KOPT-K1 (cell line): ENCODE measurements around the gene GYS1.

Experiments used
- H3K27ac ChIP-seq: fragments of 200-600 bp; sonication (generic); 2 replicates; pipeline ENCODE4 v1.5.1; 2016; ENCODE audit warnings: antibody characterized with exemption, mild to moderate bottlenecking, low read depth, low read length; ENCODE audit not compliant: poor library complexity, severe bottlenecking
- H3K36me3 ChIP-seq: fragments of 200-600 bp; sonication (generic); 2 replicates; pipeline ENCODE4 v1.5.1; 2017; ENCODE audit warnings: antibody characterized with exemption, mild to moderate bottlenecking, low read length, moderate library complexity; ENCODE audit not compliant: insufficient read depth
- H3K9me3 ChIP-seq: fragments of 200-600 bp; sonication (generic); 2 replicates; pipeline ENCODE4 v1.5.1; 2017; ENCODE audit warnings: antibody characterized with exemption, low read length, mild to moderate bottlenecking; ENCODE audit not compliant: insufficient read depth, poor library complexity, severe bottlenecking

The GYS1 gene

GRCh38 chr19:48985711-48986110 lies 7.4 kb downstream of the GYS1 start:
- Histone ChIP-seq H3K36me3 (peaks cover 59% of the 10 kb centered on the region), H3K27ac (no peak overlapping the region), H3K9me3 (no peaks in the 10 kb centered on the region)

GRCh38 chr19:48982280-48982679 lies 10.8 kb downstream of the GYS1 start:
- H3K27ac ChIP-seq, result no peak overlapping the region
- H3K9me3 ChIP-seq, result no peaks in the 10 kb centered on the region
- peaks cover 53% of the 10 kb centered on the region for H3K36me3 ChIP-seq

- Histone ChIP-seq H3K36me3 (peaks cover 35% of the 10 kb centered on the region; the same call in 1 of the 2 replicates), H3K9me3 (no peaks in the 10 kb centered on the region), H3K27ac (no peak overlapping the region)
Observed at GRCh38 chr19:48977061-48977460, 16.0 kb downstream of the GYS1 start.

- Histone ChIP-seq H3K27ac (no peak overlapping the region), H3K9me3 (no peaks in the 10 kb centered on the region), H3K36me3 (peaks cover 28% of the 10 kb centered on the region; the same call in 1 of the 2 replicates)
Observed at GRCh38 chr19:48975947-48976847, 16.9 kb downstream of the GYS1 start.

- Histone ChIP-seq H3K36me3 (peaks cover 59% of the 10 kb centered on the region), H3K27ac (no peak overlapping the region), H3K9me3 (no peaks in the 10 kb centered on the region)
Observed at GRCh38 chr19:48970923-48971395, 22.1 kb downstream of the GYS1 start.

GRCh38 chr19:48970139-48970766 lies 22.9 kb downstream of the GYS1 start:
- Histone ChIP-seq H3K36me3 (peaks cover 60% of the 10 kb centered on the region), H3K9me3 (no peaks in the 10 kb centered on the region), H3K27ac (no peak overlapping the region)

GRCh38 chr19:48969276-48970138 lies 23.6 kb downstream of the GYS1 start:
- Histone ChIP-seq H3K36me3 (peaks cover 58% of the 10 kb centered on the region), H3K27ac (no peak overlapping the region), H3K9me3 (no peaks in the 10 kb centered on the region)

GRCh38 chr19:48968813-48969218 lies 24.3 kb downstream of the GYS1 start:
- Histone ChIP-seq H3K36me3 (peaks cover 51% of the 10 kb centered on the region), H3K9me3 (no peaks in the 10 kb centered on the region), H3K27ac (no peak overlapping the region)

- H3K27ac ChIP-seq, result no peak overlapping the region
- peaks cover 47% of the 10 kb centered on the region for H3K36me3 ChIP-seq
- H3K9me3 ChIP-seq, result no peaks in the 10 kb centered on the region
Observed at GRCh38 chr19:48968179-48968661, 24.9 kb downstream of the GYS1 start.

GRCh38 chr19:48967346-48968178 lies 25.5 kb downstream of the GYS1 start:
- Histone ChIP-seq H3K27ac (no peak overlapping the region), H3K36me3 (peaks cover 47% of the 10 kb centered on the region), H3K9me3 (no peaks in the 10 kb centered on the region)

- peaks cover 47% of the 10 kb centered on the region for H3K36me3 ChIP-seq
Observed at GRCh38 chr19:48966541-48967345, 26.4 kb downstream of the GYS1 start.

GRCh38 chr19:48965806-48966540 lies 27.1 kb downstream of the GYS1 start:
- Histone ChIP-seq H3K36me3 (peaks cover 55% of the 10 kb centered on the region), H3K9me3 (no peaks in the 10 kb centered on the region), H3K27ac (peak overlapping the region; percentile 85)

More at GRCh38 chr19:48966541-48967345, 26.4 kb downstream of the GYS1 start:
- Histone ChIP-seq H3K9me3 (no peaks in the 10 kb centered on the region), H3K27ac (peak overlapping the region; percentile 85)
